KMS-11 (cell line): ENCODE data around the gene FAM168A.

ENCODE experiments used
- H2AFZ ChIP-seq: fragments of 200-600 bp; sonication (generic); 2 replicates; pipeline ENCODE4 v1.6.1; 2016; ENCODE audit warnings: antibody characterized with exemption, mixed run types, low read depth
- H3K27ac ChIP-seq: fragments of 200-600 bp; sonication (generic); 2 replicates; pipeline ENCODE4 v1.6.1; 2016; ENCODE audit warnings: mild to moderate bottlenecking, mixed run types
- H3K27me3 ChIP-seq: fragments of 200-600 bp; sonication (generic); 2 replicates; pipeline ENCODE4 v1.6.1; 2017; ENCODE audit warnings: mild to moderate bottlenecking, low read depth, mixed run types, moderate library complexity; ENCODE audit not compliant: insufficient read depth
- H3K36me3 ChIP-seq: fragments of 200-600 bp; sonication (generic); 2 replicates; pipeline ENCODE4 v1.6.1; 2017; ENCODE audit warnings: mild to moderate bottlenecking, mixed run types; ENCODE audit not compliant: insufficient read depth
- H3K4me1 ChIP-seq: fragments of 200-600 bp; sonication (generic); 2 replicates; pipeline ENCODE4 v1.6.1; 2016; ENCODE audit warnings: mild to moderate bottlenecking, low read depth, mixed run types; ENCODE audit not compliant: poor library complexity, severe bottlenecking
- H3K4me2 ChIP-seq: fragments of 200-600 bp; sonication (generic); 2 replicates; pipeline ENCODE4 v1.7.0; 2016; ENCODE audit warnings: mild to moderate bottlenecking, mixed run types
- H3K4me3 ChIP-seq: fragments of 200-600 bp; sonication (generic); IDR thresholded peaks from 2 replicates; pipeline ENCODE4 v1.6.1; 2017; ENCODE audit warnings: low read depth, low read length, mixed read lengths; ENCODE audit not compliant: insufficient read depth
- H3K79me2 ChIP-seq: fragments of 200-600 bp; sonication (generic); 2 replicates; pipeline ENCODE4 v1.6.1; 2016; ENCODE audit warnings: low read depth, mixed run types; ENCODE audit not compliant: insufficient read depth
- H3K9ac ChIP-seq: fragments of 200-600 bp; sonication (generic); 2 replicates; pipeline ENCODE4 v1.6.1; 2016; ENCODE audit warnings: mild to moderate bottlenecking, mixed run types
- H4K20me1 ChIP-seq: fragments of 200-600 bp; sonication (generic); 2 replicates; pipeline ENCODE4 v1.6.1; 2016; ENCODE audit warnings: mild to moderate bottlenecking, mixed run types; ENCODE audit not compliant: insufficient read depth
- TF ChIP-seq, protein P1 (sequence below): fragments of 200-600 bp; sonication (generic); conservative IDR thresholded peaks from 2 replicates; pipeline ENCODE4 v1.6.1; 2017; ENCODE audit warnings: low read depth, mild to moderate bottlenecking, antibody characterized with exemption, low read length, moderate library complexity, mixed read lengths

The FAM168A gene

DNA sequence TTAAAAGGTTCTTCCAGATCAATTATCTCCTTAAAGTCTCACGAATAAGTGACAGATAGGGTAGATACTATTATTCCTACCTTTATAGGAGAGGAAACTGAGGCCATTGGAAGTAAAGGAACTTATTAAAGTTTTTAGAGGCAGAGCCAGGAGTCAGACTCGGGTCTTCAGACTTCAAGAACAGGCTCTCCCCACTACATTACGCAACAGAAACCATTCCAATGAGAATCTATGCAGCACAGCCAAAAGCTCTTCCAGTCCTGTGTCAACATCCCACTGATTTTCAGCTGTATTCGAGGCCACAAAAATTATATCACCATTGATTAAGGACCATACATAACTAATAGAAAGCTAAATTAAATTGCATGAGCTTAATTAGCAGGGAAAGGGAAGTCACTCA is 144.3 kb downstream of the FAM168A start:
- Histone ChIP-seq H3K79me2 (no peaks in the 10 kb centered on the region), H3K27me3 (no peaks in the 10 kb centered on the region), H3K4me2 (no peak overlapping the region), H3K4me3 (no peak overlapping the region), H3K9ac (no peak overlapping the region), H3K36me3 (no peaks in the 10 kb centered on the region), H4K20me1 (no peaks in the 10 kb centered on the region), H3K4me1 (no peaks in the 10 kb centered on the region), H2AFZ (no peak overlapping the region), H3K27ac (no peak overlapping the region)
- TF ChIP-seq, protein P1, sequence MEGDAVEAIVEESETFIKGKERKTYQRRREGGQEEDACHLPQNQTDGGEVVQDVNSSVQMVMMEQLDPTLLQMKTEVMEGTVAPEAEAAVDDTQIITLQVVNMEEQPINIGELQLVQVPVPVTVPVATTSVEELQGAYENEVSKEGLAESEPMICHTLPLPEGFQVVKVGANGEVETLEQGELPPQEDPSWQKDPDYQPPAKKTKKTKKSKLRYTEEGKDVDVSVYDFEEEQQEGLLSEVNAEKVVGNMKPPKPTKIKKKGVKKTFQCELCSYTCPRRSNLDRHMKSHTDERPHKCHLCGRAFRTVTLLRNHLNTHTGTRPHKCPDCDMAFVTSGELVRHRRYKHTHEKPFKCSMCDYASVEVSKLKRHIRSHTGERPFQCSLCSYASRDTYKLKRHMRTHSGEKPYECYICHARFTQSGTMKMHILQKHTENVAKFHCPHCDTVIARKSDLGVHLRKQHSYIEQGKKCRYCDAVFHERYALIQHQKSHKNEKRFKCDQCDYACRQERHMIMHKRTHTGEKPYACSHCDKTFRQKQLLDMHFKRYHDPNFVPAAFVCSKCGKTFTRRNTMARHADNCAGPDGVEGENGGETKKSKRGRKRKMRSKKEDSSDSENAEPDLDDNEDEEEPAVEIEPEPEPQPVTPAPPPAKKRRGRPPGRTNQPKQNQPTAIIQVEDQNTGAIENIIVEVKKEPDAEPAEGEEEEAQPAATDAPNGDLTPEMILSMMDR, result no peak

DNA sequence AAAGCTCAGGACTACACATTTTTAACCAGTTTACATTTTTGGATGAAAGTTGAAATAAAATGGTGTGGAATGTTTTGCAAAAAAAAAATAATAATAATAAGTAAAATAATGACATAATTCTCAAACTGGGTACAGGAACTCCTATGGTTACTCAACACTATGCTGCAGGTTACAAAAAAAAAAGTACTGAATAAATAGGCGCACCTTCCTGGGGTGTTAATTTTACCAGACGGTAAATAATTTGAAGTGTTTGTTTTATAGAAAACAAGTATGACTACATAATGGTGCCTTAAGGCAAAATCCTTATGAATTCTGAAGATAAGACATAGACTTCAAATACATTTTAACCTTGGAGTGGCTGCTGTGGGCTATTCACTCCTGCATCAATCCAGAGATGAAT is 145.2 kb downstream of the FAM168A start:
- Histone ChIP-seq H3K27me3 (no peaks in the 10 kb centered on the region), H2AFZ (no peak overlapping the region), H3K9ac (no peak overlapping the region), H3K4me2 (no peak overlapping the region), H3K4me3 (no peak overlapping the region), H3K4me1 (no peaks in the 10 kb centered on the region), H3K79me2 (no peaks in the 10 kb centered on the region), H3K27ac (no peak overlapping the region), H3K36me3 (no peaks in the 10 kb centered on the region), H4K20me1 (no peaks in the 10 kb centered on the region)
- TF ChIP-seq, protein P1, result no peak

DNA sequence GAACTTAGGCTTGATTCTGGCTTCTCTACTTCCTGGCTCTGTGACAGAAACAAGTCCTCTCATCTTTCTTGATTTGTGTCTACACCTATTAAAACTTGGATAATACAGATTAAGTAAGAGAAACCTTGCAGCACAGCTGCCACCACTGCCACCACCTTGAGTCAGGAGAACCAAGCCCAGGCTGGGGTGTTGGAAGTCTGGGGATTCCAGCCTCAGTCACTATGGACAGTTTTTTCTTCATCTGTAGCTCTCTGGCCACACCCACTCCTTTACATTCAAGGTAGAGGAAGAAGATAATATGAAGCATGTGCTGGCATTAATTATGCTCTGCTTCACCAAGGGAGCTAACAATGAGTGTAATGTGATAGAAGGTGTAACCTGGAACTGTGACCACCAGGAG is 146.0 kb downstream of the FAM168A start:
- no peak overlapping the region for H3K4me2 ChIP-seq
- H3K4me3 ChIP-seq, result no peak overlapping the region
- H3K4me1 ChIP-seq, result no peaks in the 10 kb centered on the region
- H3K79me2 ChIP-seq, result no peaks in the 10 kb centered on the region
- no peaks in the 10 kb centered on the region for H3K27me3 ChIP-seq
- no peaks in the 10 kb centered on the region for H3K36me3 ChIP-seq
- H2AFZ ChIP-seq, result no peak overlapping the region
- H4K20me1 ChIP-seq, result no peaks in the 10 kb centered on the region
- H3K9ac ChIP-seq, result no peak overlapping the region
- TF ChIP-seq, protein P1, result no peak
- no peak overlapping the region for H3K27ac ChIP-seq

DNA sequence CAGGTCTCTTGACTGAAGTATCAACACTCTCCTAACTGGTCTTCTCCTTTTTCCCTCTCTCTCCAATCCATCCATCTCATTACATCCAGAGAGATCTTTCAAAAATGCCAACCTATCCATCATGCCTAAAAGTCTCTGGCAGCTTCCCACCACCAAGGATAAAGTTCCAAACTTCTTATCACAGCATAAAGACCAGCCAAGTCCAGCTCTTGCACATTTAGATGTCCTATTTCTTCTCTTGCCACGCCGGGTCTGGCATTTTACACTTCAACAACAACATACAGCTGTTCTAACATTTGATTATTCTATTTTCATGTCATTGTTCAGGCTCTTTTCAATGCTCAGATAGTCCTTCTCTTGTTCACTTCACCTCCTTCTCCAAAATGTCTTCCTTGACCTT is 151.1 kb downstream of the FAM168A start:
- no peaks in the 10 kb centered on the region for H3K79me2 ChIP-seq
- H3K27me3 ChIP-seq, result no peaks in the 10 kb centered on the region
- H2AFZ ChIP-seq, result no peak overlapping the region
- TF ChIP-seq, protein P1, result no peak
- no peaks in the 10 kb centered on the region for H4K20me1 ChIP-seq
- no peak overlapping the region for H3K4me2 ChIP-seq
- no peaks in the 10 kb centered on the region for H3K4me1 ChIP-seq
- no peak overlapping the region for H3K9ac ChIP-seq
- no peak overlapping the region for H3K4me3 ChIP-seq
- no peaks in the 10 kb centered on the region for H3K36me3 ChIP-seq
- H3K27ac ChIP-seq, result no peak overlapping the region

DNA sequence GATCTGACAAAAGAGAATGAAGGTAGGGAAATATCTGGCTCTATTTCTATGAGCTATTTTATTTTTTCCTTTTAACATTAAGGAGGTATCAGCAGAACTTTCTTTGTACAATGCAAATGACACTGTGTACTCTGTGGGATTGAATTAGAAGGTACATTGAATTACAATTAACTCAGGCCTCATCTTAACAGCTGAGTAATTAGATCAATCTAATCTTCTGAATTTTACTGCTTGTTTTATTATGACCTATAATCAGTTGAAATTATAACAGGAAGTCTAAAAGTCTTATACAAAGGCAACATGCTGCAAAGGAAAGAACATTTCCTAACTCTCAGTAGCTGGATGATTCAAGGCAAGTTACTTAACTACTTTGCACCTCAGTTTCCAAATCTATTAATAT is 151.9 kb downstream of the FAM168A start:
- H4K20me1 ChIP-seq, result no peaks in the 10 kb centered on the region
- H3K9ac ChIP-seq, result no peak overlapping the region
- no peak overlapping the region for H3K4me3 ChIP-seq
- no peaks in the 10 kb centered on the region for H3K36me3 ChIP-seq
- H3K4me1 ChIP-seq, result no peaks in the 10 kb centered on the region
- TF ChIP-seq, protein P1, result no peak
- no peak overlapping the region for H3K27ac ChIP-seq
- no peak overlapping the region for H2AFZ ChIP-seq
- H3K27me3 ChIP-seq, result no peaks in the 10 kb centered on the region
- no peak overlapping the region for H3K4me2 ChIP-seq
- no peaks in the 10 kb centered on the region for H3K79me2 ChIP-seq
